Fibroblast of skin of right biceps (primary cell): ENCODE results near the gene FHIT.
A peak's percentile ranks its signal among the peaks of the same experiment; 100 is the strongest.
"Not testable (repeated sequence)": the region's sequence is repeated elsewhere in the genome, so short reads cannot be mapped to it uniquely, and the experiment has no call there.

Experiments
- DNase-seq: peaks from one replicate; pipeline ENCODE4 v3.0.0-alpha.2; 2013

FHIT gene

DNA sequence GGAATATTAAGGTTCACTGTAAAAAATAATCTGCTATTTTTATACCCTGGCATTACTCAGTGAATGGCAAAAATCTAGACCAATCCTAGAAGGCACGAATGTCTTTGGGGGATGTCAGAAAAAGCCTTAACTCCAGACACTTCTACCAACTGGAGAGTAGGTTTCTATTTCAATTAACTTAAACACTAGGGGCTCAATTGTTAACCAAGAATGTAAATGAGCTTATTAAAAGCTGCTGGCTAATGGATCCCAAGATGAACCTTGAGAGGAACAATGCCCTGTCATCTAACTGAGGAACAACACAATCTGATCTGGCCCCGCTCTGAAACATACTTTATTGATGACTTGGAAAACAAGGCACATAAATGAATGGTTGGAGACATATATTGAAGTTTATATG, 701.4 kb downstream of the FHIT start:
- DNase-seq = no peak

DNA sequence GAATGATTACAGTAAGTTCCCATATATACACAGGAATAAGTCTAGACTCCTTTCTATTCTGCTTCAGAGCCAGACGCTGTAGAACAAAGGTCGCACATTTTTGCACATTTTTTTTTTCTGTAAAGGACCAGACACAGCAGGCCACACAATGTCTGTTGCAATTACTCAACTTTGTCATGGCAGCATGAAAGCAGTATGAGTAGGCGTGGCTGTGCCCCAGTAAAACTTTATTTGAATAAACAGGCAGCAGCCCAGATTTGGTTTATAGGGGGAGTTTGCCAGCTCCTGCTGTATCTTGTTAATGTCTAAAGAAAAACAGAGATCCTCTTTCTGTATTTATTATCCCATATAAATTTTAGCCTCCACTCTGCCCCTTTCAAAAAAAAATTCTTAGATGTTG, 708.3 kb downstream of the FHIT start:
- DNase-seq = no peak

DNA sequence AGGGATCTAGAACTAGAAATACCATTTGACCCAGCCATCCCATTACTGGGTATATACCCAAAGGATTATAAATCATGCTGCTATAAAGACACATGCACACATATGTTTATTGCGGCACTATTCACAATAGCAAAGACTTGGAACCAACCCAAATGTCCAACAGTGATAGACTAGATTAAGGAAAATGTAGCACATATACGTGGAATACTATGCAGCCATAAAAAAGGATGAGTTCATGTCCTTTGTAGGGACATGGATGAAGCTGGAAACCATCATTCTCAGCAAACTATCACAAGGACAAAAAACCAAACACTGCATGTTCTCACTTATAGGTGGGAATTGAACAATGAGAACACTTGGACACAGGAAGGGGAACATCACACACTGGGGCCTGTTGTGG, 711.9 kb downstream of the FHIT start:
- not testable (repeated sequence) for DNase-seq

DNA sequence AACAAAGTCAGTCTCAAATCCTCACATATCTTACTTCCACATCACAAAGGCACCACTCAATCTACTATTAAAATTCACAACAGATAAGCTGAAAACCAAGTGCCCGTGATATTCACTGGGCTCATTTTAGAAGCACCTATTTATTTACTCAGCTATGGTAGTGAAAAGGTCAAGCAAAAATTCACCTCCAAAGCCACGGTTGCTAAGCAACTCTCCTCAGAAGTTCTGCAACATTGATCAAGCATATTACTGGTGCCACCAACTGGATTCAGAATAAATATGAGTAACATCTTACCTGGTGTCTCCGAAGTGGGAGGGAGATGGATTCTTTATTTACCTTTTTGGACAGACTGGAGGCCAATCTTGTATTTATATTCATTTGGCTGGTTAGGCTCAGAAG, 714.8 kb downstream of the FHIT start:
- no peak for DNase-seq

DNA sequence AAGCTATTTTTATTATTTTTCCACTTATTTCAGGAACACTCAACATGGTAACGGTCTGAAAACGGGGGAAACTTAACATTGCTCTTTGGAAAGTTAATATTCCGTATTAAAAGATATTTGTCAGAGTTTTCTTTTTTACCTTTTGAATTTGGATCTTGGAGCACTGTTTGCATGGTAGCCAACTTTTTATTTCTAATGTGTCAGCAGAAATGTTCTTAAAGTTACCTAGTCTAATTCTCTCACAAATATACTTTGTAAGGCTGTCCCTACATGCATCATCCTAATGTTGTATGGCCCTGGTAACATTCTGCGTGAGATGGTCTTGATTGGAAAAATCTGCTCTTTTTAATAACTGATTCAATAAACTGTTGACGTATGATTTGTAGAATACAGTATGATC, 719.5 kb downstream of the FHIT start:
- DNase-seq = no peak

DNA sequence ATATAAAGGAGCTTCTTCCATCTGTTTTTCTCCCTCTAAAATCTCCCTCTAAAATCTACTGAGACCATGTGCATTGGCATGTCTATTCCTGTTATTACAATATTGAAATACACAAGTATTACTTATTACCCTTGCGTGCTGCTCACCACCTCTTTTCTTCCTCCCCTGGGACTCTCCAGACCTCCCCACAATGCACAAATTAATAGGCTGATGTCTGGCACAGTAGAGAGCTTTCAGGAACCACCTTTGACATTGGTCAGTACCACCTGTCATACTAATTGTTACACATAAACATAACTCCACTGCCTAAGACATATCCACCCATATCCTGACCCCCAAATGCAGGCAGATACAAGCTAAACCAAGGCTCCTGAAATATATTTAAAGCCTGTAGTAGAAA, 722.6 kb downstream of the FHIT start:
- DNase-seq = no peak

DNA sequence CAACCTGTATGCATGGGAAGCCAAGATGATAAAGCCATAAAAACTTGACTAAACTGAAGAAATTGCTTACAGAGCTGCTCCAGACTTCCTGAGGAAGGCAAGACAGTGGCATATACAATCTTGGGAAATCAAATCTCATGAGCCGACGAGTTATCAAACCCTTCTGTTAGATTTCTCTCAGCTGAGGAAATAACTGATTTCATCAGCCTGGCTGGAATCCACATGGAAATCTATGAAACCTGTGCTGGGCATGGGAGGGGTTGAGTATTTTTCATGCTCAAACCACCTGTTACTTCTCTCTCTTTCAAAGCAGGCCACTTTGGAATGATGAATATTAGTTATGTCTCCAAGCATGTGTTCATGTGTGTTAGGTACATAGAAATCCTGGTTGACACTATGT, 727.7 kb downstream of the FHIT start:
- no peak for DNase-seq

DNA sequence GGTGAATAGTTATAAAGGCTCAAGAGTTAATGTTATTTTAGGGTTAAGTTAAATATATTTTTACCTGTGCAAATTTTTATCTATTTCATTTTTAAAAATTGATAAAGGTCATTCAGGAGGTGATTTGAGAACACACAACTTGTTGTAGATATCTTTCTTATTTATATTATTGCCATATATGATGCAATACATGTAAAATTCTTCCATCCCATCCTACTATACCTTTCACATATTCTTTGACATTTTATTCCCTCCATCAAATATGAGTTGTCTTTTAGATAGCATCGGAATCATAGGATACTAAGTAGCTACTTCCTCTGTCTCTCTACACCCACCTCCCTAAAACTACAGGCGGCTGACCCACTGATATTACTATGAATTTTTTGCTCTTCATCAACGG, 734.1 kb downstream of the FHIT start:
- DNase-seq = no peak

DNA sequence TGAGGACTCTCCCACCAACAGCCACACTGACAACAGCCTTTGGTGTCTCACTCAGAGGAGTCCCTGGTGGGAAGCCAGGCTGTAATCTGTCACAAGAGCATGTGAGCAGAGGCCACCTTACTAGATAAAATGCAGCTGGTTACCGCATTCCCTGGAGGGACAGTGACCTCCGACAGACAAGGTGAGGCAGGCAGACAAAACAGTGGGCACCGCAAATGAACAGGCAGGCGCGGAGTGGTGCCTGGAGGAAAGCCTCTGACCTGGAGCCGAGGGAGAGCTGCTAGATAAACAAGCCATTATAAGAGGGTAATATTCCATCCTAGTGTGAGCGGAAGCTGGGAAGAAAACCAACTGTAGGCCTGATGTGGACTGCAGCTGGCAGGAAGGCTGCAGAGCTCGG, 736.4 kb downstream of the FHIT start:
- no peak for DNase-seq

DNA sequence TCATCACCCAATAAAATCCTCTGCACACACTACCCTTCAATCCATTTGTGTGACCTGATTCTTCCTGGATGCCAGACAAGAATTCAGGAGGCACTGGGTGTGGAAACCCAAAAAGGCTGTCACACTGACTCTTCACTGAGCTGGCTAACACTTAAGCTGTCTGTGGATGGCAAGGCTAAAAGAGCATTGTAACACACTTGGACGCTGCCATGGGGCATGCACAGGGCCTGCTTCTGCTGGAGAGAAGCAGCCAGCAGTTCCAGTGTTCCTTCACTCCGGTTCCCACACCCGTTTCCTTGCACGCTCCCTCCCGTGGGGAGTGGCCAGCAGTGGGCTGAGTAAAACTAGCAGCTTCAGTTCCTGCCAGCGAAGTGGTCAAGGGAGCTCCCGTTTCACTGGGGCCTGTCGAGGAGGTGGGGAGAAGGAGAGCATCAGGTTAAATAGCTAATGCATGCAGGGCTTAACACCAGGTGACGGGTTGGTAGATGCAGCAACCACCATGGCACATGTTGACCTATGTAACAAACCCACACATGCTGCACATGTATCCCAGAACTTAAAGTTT, 737.1 kb downstream of the FHIT start:
- no peak for DNase-seq

DNA sequence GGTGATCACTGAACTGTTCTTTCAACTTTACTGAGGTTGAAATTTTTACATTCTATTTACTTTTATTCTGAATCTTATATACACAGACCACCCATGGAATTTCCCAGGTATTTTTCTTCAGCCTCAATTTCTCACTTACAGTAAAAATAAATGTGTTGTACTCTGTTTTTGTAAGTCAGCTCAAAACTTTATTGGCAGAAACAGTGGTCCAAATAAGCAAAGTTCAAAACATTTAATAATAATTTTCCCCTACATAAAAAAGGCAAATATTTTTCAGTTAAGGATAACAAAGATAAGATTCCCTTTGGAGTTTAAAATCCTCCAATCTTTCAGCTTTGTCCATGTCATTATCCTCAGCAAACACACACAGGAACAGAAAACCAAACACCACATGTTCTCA, 738.0 kb downstream of the FHIT start:
- DNase-seq = no peak

DNA sequence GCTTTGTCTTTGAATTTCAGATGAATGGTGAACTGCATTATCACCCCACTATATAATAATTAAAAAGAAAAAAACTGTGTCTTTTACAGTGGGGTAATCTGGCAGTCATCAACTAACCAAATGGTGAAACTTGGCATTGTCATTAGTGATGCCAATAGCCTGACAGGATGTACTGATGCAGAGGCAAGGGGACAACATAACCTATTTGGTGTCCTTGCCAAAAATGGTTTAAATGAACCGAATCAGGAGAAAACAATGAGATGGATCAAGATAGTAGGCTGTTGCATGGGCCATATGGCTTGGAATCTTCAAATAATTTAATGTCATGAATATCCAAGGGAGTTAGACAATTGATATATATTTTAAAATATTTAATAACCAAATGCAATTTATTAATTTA, 738.7 kb downstream of the FHIT start:
- DNase-seq = no peak

DNA sequence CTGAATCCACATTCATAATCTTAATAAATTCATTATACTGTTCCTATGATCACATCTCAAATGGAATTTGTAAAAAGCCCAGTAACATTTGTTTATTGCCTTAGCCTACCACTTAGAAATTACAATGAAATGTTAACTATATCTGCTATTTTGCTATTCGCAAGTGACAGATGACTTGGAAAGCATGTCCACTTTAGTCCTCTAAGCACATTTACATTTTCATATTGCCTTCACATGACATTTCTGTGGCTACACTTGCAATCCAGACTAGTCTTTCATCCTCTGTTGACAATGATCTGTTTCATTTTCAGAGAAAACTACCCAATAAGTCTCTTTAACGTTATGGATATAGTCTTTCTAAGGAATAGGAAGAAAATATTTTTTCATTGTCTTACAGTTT, 741.8 kb downstream of the FHIT start:
- DNase-seq = no peak

DNA sequence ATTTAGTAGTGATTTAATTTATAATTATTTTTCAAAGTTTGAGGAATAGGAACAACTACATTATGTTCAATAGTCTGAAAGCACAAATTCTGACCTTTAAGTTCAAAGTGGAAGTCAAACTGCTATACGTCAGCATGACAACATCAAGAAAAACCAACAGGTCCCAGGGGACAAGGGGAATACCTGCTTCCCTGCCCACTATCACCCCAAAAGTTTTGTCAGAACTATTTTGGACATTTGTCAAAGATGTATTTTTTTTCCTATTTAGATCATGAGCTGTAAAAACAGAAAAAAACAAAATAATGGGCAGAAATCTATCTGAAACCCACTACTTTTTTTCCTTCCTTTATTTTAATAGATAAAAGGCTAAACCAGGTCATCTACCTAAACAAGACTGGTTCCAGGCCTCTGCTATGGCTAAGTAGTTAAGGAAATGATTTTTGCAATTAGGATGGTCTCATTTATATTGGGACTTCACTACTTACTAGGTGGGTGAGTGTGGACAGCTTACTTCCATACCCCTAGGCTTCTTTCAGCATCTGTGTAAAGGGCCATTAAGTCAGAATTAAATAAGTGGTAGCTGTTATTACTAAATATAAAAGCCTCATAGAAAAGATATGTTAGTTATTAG, 746.3 kb downstream of the FHIT start:
- DNase-seq = no peak

DNA sequence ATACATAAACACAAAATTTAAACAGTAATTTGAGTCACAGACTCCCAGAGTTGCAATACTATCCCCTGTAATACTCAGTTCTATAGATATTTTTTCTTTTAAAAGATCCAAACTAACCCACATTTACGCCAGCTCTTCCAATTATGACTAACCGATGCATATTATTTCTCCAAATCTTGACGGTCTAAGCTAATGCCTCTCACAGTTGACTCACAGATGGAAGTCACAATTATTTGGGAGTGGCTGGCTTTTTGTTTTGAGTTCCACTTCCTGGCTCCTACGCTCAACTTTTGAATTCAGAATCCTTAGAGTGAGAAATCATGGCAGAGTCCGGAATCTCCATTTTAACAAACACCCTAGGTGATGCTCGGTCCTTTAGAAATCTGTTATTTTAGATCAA, 749.9 kb downstream of the FHIT start:
- DNase-seq = no peak

DNA sequence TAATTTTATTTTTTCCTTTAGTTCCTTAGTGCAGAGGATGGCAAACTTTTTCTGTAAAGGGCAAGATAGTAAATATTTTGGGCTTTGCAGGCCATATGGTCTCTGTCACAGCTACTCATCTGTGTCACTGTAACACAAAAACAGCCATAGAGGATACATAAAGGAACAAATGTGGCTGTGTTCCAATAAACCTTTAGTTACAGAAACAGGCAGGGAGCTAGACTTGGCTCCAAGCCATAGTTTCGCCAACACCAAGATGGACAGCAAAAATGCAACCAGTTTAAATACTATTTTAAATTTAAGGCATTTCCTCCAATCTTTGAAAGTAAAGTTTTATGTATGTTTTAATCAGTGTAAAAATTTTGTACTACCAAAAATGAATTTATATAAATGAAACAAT, 753.4 kb downstream of the FHIT start:
- DNase-seq = no peak

DNA sequence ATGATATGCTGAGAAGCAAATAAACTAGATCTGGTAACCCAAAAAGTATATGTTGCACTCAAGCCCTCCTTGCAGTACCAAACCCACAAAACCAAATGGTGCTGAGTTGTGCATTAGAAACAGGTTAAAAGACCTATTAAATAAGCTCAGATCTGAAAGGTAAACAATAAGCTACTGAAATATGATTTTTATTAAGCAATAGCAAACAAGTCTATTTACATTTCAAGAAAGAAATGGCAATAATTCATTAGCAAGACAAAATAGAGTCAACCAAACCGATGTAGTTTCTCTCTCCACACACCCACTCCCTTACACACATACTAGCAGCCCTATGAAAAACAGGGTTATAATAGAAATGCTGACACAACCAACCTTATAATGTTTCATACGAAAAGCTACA, 760.3 kb downstream of the FHIT start:
- DNase-seq = no peak

DNA sequence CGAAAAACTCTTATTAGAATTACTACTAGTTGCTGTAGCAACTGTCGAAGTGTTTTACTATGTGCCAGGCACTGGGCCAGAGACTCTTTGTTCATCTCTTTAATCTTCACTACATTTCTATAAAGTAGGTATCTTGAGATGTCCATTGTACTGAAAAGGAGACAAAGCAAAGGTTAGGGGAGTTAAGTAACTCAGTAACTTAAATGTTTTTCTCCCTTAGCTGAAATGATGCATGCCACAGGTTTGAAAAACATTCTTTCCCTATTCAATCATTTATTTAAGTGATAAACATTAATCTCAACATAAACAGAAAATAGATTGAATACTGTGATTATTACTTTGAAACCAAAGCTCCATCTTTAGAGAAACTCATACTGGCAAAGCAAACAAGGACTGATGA, 776.2 kb downstream of the FHIT start:
- no peak for DNase-seq

DNA sequence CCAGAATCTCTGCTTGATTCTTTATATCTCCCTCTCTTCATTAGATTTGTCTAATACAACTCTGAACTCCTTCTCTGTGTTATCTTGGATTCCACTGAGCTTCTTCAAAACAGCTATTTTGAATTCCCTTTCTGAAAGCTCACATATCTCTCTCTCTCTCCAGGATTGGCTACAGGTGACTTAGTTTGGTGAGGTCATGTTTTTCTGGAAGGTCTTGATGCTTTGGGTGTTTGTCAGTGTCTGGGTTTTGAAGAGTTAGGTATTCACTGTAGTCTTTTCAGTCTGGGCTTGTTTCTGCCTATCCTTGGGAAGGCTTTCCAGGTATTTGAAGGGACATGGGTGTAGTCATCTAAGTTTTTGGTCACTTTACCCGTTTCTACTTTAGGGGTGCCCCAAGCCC, 781.8 kb downstream of the FHIT start:
- DNase-seq = no peak

DNA sequence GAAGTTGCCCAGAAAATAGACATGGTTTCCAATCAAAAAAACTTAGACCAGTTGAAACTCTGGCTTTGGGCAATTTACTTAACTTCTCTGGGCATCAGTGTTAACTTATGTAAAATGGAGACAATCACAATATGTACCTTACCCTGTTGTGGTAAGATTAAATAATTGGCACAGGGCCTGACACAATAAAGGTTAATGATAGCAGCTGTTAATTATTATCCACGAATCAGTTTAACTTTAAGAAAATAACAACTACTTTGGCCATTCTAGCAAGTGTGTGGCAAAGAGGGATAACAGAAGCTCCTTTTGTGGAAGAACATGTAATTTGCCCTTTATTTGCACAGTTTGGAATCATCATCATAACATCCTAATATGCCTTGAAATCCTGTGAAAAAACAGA, 787.6 kb downstream of the FHIT start:
- no peak for DNase-seq

DNA sequence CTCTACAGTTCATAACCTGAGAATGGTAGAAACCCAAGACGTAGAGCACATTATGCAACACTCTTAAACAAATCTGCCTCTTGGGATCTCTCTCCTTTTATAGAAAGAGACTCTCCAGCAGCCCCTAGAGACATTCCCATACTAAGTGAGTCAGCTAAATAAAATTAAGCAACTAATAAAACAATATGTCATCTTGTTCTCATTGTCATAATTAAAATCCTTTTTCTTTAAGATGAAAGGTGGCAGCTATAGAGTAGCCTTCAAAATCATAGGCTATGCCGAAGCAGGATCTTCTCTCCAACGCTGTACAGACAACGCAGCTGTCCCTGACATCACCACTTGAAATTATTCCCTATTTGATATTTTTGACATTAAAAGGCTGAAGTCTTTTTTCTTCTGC, 790.0 kb downstream of the FHIT start:
- peak; percentile 38 for DNase-seq

DNA sequence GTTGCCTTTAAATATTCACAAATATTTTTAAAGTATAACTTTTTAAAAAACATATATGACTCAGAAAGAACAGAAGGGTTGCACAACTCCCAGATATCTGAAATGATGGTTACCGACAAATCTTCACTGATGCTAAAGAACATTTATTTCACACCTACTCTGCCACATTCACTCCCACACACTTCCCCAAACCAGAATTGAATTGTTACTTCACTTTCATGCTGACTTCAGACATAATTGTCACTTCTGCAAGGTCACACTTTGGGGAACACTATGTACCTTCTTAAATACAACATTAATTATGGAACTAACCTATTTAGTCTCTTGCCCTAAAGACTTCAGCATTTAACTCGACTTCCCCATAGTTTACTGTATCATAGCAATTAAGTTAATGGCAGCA, 795.1 kb downstream of the FHIT start:
- DNase-seq = no peak

DNA sequence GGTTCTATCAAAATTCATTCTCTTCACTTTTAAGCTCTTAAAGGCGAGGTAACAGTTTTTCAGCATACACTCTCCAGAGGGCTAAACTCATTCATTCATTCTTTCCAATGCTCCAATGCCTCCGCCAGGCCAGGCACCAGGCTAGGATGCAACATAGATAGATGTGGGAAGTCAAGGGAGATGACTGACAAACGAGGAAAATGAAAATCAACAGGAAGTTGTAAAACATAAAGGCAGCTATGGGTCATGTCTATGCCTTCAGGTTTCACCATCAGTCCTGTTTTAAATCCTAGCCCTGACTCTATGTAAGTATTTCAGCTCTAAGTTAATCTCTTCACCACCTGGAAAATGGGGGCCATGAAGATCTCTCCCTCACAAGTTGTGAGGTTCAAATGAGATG, 797.9 kb downstream of the FHIT start:
- no peak for DNase-seq

DNA sequence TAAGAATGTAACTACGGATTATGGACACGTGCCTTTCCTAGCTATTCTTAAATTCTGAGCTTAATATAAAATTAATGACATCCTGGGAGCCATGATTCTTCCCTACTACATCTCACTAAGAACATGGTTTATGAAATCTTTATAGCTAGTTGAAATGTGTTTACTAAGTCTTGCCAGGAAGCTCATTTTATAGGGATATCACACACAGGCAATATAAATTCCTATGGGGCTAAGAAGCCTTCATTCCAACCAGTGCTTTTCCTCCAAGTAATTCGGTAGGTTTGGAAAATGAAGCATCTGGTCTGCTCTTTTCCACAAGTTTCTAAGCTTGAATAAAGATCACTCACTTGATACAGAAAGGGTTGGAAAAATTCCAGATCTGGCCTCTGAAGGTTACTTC, 802.6 kb downstream of the FHIT start:
- no peak for DNase-seq

DNA sequence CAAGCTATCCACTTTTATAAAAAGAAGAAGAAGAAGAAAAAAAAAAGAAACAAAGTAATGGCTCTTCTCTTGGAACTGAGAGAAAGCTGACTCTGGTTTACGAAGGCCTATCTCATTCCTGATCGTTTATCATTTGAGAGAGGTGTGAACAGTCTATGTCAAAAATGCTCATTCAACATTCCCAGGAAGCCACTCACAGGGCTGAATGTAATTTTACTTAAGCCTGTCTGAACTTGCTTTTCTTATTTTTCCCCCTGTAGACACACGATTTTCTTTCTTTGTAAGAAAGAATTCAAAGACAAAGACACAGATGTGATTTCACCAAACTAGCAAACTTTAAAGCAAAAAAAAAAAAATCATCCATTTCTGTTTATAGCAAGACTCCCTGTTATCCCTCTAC, 805.8 kb downstream of the FHIT start:
- no peak for DNase-seq
